GM18498 (cell line): ENCODE measurements around the gene ATP5PO.

Source experiments
- ATAC-seq: cut with Tn5 transposase; IDR thresholded peaks from one replicate; pipeline ENCODE4 v1.9.1; 2021; ENCODE audit warnings: mild to moderate bottlenecking, moderate library complexity; ENCODE audit not compliant: unreplicated experiment

The ATP5PO gene

GRCh38 chr21:33915368-33916199, at the start of gene ATP5PO:
Gene ATP5PO, minus strand, starts transcription at chr21:33915804. Its CDS starts 41 bp downstream, at chr21:33915763.
- ATAC-seq, result peak; percentile 99

DNA sequence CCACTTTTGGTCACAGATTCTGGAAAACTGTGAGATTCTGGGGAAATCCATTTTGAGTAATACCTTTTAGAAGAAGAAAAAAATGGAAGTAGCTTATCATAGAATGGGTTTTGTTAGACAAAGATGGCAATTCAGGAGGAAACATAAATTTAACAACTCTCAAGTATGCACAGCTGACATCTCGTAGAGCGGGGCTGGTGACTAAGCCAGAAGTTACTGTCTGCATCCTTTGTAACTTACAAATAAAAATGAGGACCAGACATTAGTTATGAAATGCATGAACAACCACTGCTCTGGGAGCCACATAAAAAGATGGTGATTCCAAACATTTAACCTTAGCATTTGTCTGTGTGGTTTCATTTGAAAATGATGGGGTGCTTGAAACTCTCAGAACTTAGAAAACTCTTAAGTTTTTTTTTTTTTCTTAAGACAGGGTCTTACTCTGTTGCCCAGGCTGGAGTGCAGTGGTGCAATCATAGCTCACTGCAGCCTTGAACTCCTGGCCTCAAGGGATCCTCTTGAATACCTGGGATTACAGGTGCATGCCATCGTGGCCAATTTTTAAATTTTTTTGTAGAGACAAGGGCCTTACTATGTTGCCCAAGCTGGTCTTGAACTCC, 49.2 kb upstream of the ATP5PO start:
- ATAC-seq, result no peak

- ATAC-seq, result no peak
These were observed 48.4 kb upstream of the ATP5PO start for GRCh38 chr21:33963848-33964555.

DNA sequence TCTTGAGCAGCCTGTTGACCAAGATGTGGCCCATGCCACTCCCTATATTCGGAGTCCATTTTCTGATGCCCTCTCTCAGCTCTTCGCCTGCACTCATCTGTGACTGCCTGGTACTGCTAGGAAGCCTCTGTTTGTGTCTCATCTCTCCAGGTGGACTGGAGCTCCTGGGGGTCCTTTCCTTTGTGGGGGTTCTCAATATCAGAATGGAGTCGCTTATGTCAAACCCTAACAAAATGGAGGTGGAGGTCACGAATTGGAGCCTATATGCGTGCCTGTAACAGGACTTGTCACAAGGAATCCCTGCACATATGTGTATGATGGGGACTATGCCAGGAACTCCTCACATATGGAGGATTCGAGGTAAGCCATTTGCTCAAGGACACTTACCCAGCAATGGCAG, 46.7 kb upstream of the ATP5PO start:
- ATAC-seq, result no peak

GRCh38 chr21:33961061-33961460, 45.5 kb upstream of the ATP5PO start:
- no peak for ATAC-seq

DNA sequence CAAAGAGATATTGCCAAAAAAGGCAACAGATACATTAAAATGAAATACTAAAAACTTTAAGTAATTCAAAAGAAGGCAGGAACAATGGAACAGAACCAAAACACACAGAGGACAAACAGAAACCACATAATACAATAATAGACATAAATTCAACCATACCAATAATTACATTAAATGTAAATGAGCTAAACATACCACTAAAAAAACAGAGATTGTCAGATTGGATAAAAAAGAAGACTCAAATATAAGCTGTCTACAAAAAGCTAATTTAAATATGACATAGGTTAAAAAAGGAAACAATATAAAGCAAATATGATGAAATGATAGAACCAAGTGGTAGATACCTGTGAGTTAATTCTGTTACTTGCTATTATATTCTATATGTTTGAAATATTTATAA, 44.1 kb upstream of the ATP5PO start:
- no peak for ATAC-seq

- ATAC-seq, result no peak
These were observed 38.8 kb upstream of the ATP5PO start for GRCh38 chr21:33954395-33954794.

- ATAC-seq, result no peak
These were observed 35.9 kb upstream of the ATP5PO start for GRCh38 chr21:33951276-33952178.

DNA sequence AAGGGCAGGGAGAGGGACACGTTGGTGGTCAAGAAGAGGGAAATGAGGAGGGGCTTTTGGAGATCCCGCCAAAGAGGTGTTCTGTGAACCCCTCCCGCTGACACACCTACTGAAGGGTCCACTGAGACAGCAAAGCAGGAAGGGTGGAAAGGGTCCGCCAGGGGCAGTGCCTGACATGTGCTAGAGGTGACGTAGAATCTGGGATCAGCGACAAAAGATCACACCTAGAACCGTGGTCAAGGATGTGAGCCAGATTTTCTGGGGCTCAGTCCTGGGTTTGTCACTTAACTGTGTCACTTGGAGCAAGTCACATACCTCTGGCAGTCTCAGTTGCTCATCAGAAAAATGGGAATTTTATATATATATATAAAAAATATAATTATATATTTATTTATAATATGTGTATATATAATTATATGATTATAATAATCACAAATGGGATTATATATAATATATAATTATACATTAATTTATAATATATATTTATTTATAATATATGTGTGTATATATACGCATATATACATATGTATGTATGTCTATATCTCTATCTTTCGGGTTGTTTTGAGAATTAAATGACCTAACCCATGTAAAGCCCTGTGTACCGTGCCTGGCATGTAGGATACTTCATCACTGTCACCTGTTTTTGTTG, 35.0 kb upstream of the ATP5PO start:
- no peak for ATAC-seq

DNA sequence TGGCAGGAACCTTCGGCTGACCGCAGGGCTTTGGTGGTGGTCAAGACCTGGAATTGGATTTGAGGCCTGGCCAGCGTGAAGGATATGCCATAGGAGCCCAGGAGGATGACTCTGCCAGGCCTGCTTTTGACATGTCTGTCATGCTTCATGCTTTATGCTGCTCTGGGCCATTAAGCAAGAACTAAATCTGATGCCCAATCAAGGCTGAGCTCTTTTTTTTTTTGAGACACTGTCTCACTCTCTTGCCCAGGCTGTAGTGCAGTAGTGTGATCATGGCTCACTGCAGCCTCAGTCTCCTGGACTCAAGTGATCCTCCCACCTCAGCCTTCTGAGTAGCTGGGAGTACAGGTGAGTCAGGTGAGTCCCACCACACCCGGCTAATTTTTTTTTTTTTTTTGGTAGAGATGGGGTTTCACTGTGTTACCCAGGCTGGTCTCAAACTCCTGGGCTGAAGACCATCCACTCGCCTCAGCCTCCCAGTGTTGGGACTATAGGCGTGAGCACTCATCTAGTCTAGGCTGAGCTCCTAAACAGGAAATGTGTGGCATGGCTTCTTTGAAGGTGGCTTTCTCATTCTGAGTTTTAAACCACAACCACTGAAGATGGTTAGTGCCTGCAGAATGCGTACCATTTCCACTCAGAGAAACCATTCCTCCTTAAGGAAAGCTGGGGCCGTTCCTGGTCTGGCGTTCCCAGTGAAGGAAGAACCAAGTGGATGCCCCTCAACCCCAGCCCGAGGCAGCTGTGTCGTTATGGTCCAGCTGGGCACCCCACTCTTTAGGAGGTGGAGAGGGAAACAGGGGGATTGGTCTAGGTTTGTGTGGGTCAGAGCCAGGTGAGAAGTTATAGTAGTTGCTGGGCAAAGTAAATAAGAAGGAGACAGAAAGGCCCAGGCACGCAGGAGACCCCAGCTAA, 34.2 kb upstream of the ATP5PO start:
- ATAC-seq, result peak; percentile 25

GRCh38 chr21:33948951-33949444, 33.4 kb upstream of the ATP5PO start:
- ATAC-seq, result no peak

DNA sequence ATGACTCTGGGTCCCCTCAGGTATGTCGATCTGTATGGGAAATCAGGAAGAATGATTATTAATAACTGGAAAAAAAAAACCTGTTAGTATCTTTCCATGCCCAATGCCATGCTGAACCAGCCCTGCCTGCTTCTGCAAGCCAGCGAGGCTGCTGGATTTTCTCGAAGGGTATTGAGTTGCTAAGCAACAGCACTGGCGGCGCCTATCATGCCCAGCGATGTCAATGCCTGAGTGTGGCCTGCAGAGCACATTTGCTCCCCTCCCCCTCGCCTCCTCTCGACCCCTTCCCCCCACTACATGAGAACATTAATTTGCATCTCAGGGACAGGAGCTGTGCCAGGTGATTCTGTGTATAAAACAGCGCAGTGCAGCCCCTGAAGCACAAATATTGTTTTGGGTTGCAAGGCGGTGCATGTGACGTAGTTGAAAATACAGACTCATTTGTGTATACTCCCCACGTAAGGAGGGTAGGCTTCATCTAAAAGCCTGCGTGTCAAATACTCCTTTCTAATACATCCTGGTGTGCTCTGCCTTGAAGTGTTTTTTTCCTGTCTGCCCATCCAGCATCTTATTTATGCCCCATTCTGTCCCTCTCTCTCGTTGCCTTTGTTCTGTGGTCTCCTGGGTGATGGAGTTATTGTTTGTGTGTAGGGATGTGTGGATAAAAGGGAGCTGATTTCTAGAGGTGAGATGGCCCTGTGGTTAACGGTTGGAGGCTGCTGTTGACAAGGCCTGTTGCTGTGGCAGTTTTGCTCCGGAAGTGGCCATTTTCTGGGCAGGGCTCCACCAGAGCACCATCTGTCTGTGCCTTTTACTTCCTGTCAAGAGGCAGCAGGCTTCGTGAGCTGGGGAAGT, 32.7 kb upstream of the ATP5PO start:
- peak; percentile 63 for ATAC-seq

GRCh38 chr21:33947451-33948095, 32.0 kb upstream of the ATP5PO start:
- peak; percentile 61 for ATAC-seq

- ATAC-seq, result no peak
These were observed 30.2 kb upstream of the ATP5PO start for GRCh38 chr21:33945652-33946270.

DNA sequence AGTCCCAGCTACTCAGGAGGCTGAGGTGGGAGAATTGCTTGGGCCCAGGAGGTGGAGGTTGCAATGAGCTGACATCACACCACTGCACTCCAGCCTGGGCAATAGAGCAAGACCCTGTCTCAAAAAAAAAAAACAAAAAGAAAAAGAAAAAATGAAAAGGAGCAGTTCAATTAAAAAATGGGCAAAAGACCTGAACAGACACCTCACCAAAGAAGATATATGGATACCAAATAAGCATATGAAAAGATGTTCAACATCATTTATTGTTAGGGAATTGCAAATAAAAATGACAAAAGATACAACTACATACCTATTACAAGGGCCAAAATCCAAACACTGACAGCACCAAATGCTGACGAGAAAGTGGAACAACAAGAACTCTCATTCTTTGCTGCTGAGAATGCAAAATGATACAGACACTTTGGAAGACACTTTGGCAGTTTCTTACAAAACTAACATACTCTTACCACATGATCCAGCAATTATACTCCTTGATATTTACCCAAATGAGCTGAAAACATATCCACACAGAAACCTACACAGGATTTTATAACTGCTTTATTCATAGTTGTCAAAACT, 28.7 kb upstream of the ATP5PO start:
- ATAC-seq, result no peak

DNA sequence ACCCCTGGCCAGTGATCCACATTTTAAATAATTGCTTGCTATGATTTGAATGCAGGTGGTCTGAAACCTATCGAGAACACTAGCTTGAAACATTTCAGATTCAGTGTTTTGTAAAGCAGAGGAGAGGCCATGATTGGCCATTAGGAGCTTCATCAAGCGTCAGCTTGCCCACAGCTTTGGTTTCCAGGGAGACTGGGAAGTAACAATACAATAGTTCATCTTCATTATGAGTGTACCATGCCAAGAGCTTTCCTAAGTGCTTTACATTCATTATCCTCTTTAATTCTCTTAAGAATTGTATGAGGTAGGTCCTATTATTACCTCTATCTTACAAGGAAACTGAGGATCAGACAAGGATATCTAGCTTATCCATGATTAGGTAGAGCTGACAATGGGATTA, 27.7 kb upstream of the ATP5PO start:
- no peak for ATAC-seq

GRCh38 chr21:33942426-33942825, 26.8 kb upstream of the ATP5PO start:
- ATAC-seq, result no peak
